Spleen (tissue), 7 donors: ENCODE measurements around the gene SLC2A9.

Source experiments
- CTCF ChIP-seq, 11 experiments: fragments of 200-600 bp in 7 of 11; fragments of 450-650 bp in 4 of 11; sonication (generic) in 4 of 11; IDR thresholded peaks in 8 of 11; conservative IDR thresholded peaks in 3 of 11; 1 replicate in 7 of 11; 2 replicates in 4 of 11; pipeline versions ENCODE4 v1.4.0 to v1.8.0; 2016 to 2021; ENCODE audit warnings: antibody characterized with exemption in 11 of 11, inconsistent platforms in 4 of 11, mild to moderate bottlenecking in 1 of 11
- POLR2A ChIP-seq, 3 donors: fragments of 450-650 bp; IDR thresholded peaks; one replicate each; pipeline ENCODE4 v1.5.1; 2017; ENCODE audit warnings: antibody characterized with exemption in 3 of 3, mild to moderate bottlenecking in 1 of 3
- donor health status: DM: no; HTN: no; CAD: no; lungs with moderate emphysema.
- donor health status: DM: no; HTN: no; CAD: no.
- donor health status: DM: no; HTN: no; CAD: no.

- no peak for TF ChIP-seq CTCF (IDR thresholded peaks at IDR 0.05 in 8 of 11, conservative IDR thresholded peaks at IDR 0.05 in 3 of 11)
- no peak for TF ChIP-seq POLR2A (IDR thresholded peaks at IDR 0.05)
These were observed 68.8 kb downstream of the SLC2A9 start for GRCh38 chr4:9952415-9952950.
